GM21786 (cell line): ENCODE results near the gene F5.

Source experiments
- ATAC-seq: cut with Tn5 transposase; IDR thresholded peaks from one replicate; pipeline ENCODE4 v1.9.1; 2021; ENCODE audit not compliant: unreplicated experiment

The F5 gene

GRCh38 chr1:169484101-169484500, 102.2 kb downstream of the F5 start:
- no peak for ATAC-seq

GRCh38 chr1:169483500-169483966, 102.7 kb downstream of the F5 start:
- no peak for ATAC-seq

- no peak for ATAC-seq
These were observed 106.8 kb downstream of the F5 start for GRCh38 chr1:169479363-169480066.

- ATAC-seq = no peak
These were observed 108.1 kb downstream of the F5 start for GRCh38 chr1:169478094-169478672.

- ATAC-seq = no peak
These were observed 110.4 kb downstream of the F5 start for GRCh38 chr1:169475806-169476387.

GRCh38 chr1:169474302-169474995, 111.8 kb downstream of the F5 start:
- ATAC-seq = no peak

- no peak for ATAC-seq
These were observed 112.9 kb downstream of the F5 start for GRCh38 chr1:169473347-169473746.

- no peak for ATAC-seq
These were observed 113.5 kb downstream of the F5 start for GRCh38 chr1:169472738-169473137.

- ATAC-seq = no peak
These were observed 117.3 kb downstream of the F5 start for GRCh38 chr1:169468982-169469381.

- ATAC-seq = no peak
These were observed 119.7 kb downstream of the F5 start for GRCh38 chr1:169466259-169467230.

GRCh38 chr1:169465281-169465680, 121.0 kb downstream of the F5 start:
- no peak for ATAC-seq
